Vagina (tissue), 2 donors: ENCODE measurements around the gene SLC44A1.

ENCODE experiments used
- CTCF ChIP-seq, 3 experiments: fragments of 450-650 bp in 2 of 3; fragments of 200-600 bp in 1 of 3; sonication (generic) in 1 of 3; IDR thresholded peaks; one replicate each; pipeline ENCODE4 v1.5.1; 2017 to 2019; ENCODE audit warnings: antibody characterized with exemption in 3 of 3, mild to moderate bottlenecking in 2 of 3, moderate library complexity in 2 of 3
- POLR2A ChIP-seq, 2 donors: fragments of 450-650 bp; IDR thresholded peaks; one replicate each; pipeline ENCODE4 v1.6.1; 2017; ENCODE audit warnings: antibody characterized with exemption in 2 of 2, mild to moderate bottlenecking in 2 of 2, moderate library complexity in 2 of 2

- TF ChIP-seq POLR2A (IDR thresholded peaks at IDR 0.05) (no peak), CTCF (IDR thresholded peaks at IDR 0.05) (no peak)
Measured at GRCh38 chr9:105391288-105391687, 146.8 kb downstream of the SLC44A1 start.
